Neural progenitor cell (in vitro differentiated cells): ENCODE results near the gene SCT. TPM values are rescaled to one million over a fixed set of nuclear protein-coding genes. Genes with fewer than 3 reads are reported as not detected.

ENCODE experiments used
- DNase-seq: peaks from one replicate; pipeline ENCODE4 v3.0.0-alpha.2; 2016; ENCODE audit warnings: low spot score
- H2AFZ ChIP-seq: fragments of 200-600 bp; sonication (generic); replicated peaks from 2 replicates; pipeline ENCODE4 v1.6.1; 2016; ENCODE audit warnings: antibody characterized with exemption
- H3F3A ChIP-seq: fragments of 200-600 bp; sonication (generic); 2 replicates; pipeline ENCODE4 v1.6.1; 2016; ENCODE audit warnings: antibody characterized with exemption, low read depth
- H3K27ac ChIP-seq: fragments of 200-600 bp; sonication (generic); 2 replicates; pipeline ENCODE4 v1.5.1; 2016; ENCODE audit warnings: mild to moderate bottlenecking
- H3K27me3 ChIP-seq: fragments of 200-600 bp; sonication (generic); 2 replicates; pipeline ENCODE4 v1.6.1; 2016; ENCODE audit warnings: mild to moderate bottlenecking, moderate library complexity
- H3K36me3 ChIP-seq: fragments of 200-600 bp; sonication (generic); 2 replicates; pipeline ENCODE4 v1.5.1; 2016
- H3K4me1 ChIP-seq: fragments of 200-600 bp; sonication (generic); 2 replicates; pipeline ENCODE4 v1.6.1; 2016; ENCODE audit warnings: mixed run types
- H3K4me2 ChIP-seq: fragments of 200-600 bp; sonication (generic); 2 replicates; pipeline ENCODE4 v1.6.1; 2016
- H3K4me3 ChIP-seq: fragments of 200-600 bp; sonication (generic); 2 replicates; pipeline ENCODE4 v1.5.1; 2016
- H3K79me2 ChIP-seq: fragments of 200-600 bp; sonication (generic); 2 replicates; pipeline ENCODE4 v1.6.1; 2016; ENCODE audit warnings: low read depth
- H3K9ac ChIP-seq: fragments of 200-600 bp; sonication (generic); 2 replicates; pipeline ENCODE4 v1.6.1; 2016
- H3K9me3 ChIP-seq: fragments of 200-600 bp; sonication (generic); 2 replicates; pipeline ENCODE4 v1.5.1; 2016; ENCODE audit warnings: low read depth
- H4K20me1 ChIP-seq: fragments of 200-600 bp; sonication (generic); 2 replicates; pipeline ENCODE4 v1.6.1; 2016; ENCODE audit warnings: low read depth
- H3K27ac Mint-ChIP-seq: 3 replicates; pipeline ENCODE4 v1.8.0; 2021; ENCODE audit warnings: mixed read lengths
- H3K27me3 Mint-ChIP-seq: 2 replicates; pipeline ENCODE4 v1.8.0; 2022; ENCODE audit warnings: low read depth, mild to moderate bottlenecking, inconsistent platforms, moderate library complexity, mixed read lengths; ENCODE audit not compliant: insufficient read depth
- H3K36me3 Mint-ChIP-seq: 3 replicates; pipeline ENCODE4 v1.8.0; 2021; ENCODE audit warnings: mixed read lengths
- H3K4me1 Mint-ChIP-seq: 3 replicates; pipeline ENCODE4 v1.8.0; 2021; ENCODE audit warnings: mixed read lengths
- H3K4me3 Mint-ChIP-seq: 3 replicates; pipeline ENCODE4 v1.8.0; 2021; ENCODE audit warnings: mild to moderate bottlenecking, moderate library complexity, mixed read lengths
- H3K9me3 Mint-ChIP-seq: 3 replicates; pipeline ENCODE4 v1.8.0; 2020; ENCODE audit warnings: mixed read lengths
- EZH2 ChIP-seq: fragments of 200-600 bp; sonication (generic); IDR thresholded peaks from 2 replicates; pipeline ENCODE4 v1.6.1; 2017; ENCODE audit warnings: antibody characterized with exemption, mild to moderate bottlenecking, moderate library complexity
- EZH2phosphoT487 ChIP-seq: fragments of 200-600 bp; sonication (generic); IDR thresholded peaks from 2 replicates; pipeline ENCODE4 v1.6.1; 2017; ENCODE audit warnings: antibody characterized with exemption
- total RNA-seq: library from RNA; depleted of rRNA; stranded (reverse); fragments of >200 nt; gene quantifications from 2 replicates; pipeline ENCODE4 v1.2.3, GENCODE V29; 2015; ENCODE audit warnings: low replicate concordance
- TF ChIP-seq, protein P1 (sequence below): fragments of 200-600 bp; sonication (generic); IDR thresholded peaks from 2 replicates; pipeline ENCODE4 v1.5.1; 2017; ENCODE audit warnings: antibody characterized with exemption, mild to moderate bottlenecking

The SCT gene, protein sequence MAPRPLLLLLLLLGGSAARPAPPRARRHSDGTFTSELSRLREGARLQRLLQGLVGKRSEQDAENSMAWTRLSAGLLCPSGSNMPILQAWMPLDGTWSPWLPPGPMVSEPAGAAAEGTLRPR
- total RNA-seq, result not detected in 2 replicates

DNA sequence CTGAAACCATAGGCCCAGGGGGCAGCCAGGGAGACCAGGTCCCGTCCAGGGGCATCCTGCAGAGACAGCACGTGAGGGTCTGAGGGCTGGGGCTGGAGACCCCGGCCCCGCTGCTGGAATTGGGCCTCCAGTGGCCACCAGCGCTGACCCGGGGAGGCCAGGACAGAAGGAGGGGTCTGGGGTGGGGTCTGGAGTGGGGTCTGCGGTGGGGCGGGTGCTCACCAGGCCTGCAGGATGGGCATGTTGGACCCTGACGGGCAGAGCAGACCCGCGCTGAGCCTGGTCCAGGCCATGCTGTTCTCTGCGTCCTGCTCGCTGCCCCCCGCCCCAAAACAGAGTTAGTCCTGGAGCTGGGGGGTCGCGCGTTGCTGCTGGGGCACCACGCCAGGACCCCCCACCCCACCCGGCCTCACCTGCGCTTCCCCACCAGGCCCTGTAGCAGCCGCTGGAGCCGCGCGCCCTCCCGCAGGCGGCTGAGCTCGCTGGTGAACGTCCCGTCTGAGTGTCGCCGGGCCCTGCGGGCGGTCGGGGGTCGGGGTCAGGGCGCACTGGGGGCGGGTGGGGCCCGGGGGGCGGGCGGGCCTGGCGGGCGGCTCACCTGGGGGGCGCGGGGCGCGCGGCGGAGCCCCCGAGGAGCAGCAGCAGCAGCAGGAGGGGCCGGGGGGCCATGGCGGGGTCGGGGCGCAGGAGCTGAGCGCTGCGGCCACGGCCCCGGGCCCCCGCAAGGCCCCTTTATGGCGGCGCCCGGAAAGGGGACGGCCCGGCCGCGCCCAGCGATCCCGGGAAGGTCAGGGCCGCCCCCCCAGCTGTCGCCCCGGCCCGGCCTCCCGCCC is at the start of gene SCT:
Gene SCT, minus strand, starts transcription at position 707 of the 833 bp plus-strand sequence. Its CDS starts 38 bp downstream, at position 669.
- Histone ChIP-seq H3K27ac (no peak within 1 kb of the TSS), H2AFZ (no peak within 1 kb of the TSS), H3K36me3 (no peaks in the 10 kb centered on the region), H3K9ac (no peak within 1 kb of the TSS), H3F3A (peaks cover 6% of the 10 kb centered on the region), H3K4me3 (no peak within 1 kb of the TSS), H4K20me1 (peaks cover 14% of the 10 kb centered on the region), H3K79me2 (no peaks in the 10 kb centered on the region), H3K4me1 (no peaks in the 10 kb centered on the region), H3K27me3 (peaks cover 30% of the 10 kb centered on the region), H3K9me3 (no peaks in the 10 kb centered on the region), H3K4me2 (peak within 1 kb of the TSS; percentile 60)
- Mint-ChIP-seq H3K4me3 (no peak within 1 kb of the TSS), H3K4me1 (peaks cover 12% of the 10 kb centered on the region), H3K27ac (no peak within 1 kb of the TSS), H3K9me3 (peaks cover 11% of the 10 kb centered on the region), H3K36me3 (peaks cover 10% of the 10 kb centered on the region), H3K27me3 (peaks cover 9% of the 10 kb centered on the region)
- DNase-seq, result peak; percentile 36
- TF ChIP-seq EZH2phosphoT487, result no peak
- TF ChIP-seq, protein P1, sequence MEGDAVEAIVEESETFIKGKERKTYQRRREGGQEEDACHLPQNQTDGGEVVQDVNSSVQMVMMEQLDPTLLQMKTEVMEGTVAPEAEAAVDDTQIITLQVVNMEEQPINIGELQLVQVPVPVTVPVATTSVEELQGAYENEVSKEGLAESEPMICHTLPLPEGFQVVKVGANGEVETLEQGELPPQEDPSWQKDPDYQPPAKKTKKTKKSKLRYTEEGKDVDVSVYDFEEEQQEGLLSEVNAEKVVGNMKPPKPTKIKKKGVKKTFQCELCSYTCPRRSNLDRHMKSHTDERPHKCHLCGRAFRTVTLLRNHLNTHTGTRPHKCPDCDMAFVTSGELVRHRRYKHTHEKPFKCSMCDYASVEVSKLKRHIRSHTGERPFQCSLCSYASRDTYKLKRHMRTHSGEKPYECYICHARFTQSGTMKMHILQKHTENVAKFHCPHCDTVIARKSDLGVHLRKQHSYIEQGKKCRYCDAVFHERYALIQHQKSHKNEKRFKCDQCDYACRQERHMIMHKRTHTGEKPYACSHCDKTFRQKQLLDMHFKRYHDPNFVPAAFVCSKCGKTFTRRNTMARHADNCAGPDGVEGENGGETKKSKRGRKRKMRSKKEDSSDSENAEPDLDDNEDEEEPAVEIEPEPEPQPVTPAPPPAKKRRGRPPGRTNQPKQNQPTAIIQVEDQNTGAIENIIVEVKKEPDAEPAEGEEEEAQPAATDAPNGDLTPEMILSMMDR, result no peak
- TF ChIP-seq EZH2, result peak; percentile 48

DNA sequence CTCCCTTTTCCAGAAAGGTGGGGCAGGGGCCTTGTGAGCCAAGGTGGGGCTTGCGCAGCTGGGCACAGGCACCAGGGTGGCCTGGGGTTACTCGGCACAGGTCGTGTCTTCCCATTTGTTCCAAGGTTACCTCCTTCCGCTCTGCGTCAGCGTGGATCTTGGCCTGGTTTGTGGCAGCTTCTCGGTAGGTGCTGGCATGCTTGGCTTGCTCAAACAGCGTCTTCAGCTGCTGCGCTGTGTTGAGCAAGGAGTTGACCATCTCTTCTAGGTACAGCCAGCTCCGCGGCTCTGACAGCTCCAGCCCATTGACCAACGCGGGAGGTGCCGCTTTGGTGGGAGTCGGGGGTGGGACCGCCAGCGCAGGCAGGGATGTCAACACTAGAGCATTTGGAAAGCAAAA is 47.4 kb upstream of the SCT start:
- no peaks in the 10 kb centered on the region for H3K27me3 Mint-ChIP-seq
- Histone ChIP-seq H4K20me1 (no peaks in the 10 kb centered on the region), H3F3A (no peaks in the 10 kb centered on the region), H3K9ac (no peak overlapping the region), H3K9me3 (no peaks in the 10 kb centered on the region), H3K27ac (no peak overlapping the region), H3K4me3 (no peak overlapping the region), H3K36me3 (no peaks in the 10 kb centered on the region), H3K4me2 (no peak overlapping the region), H3K4me1 (no peaks in the 10 kb centered on the region), H3K27me3 (no peaks in the 10 kb centered on the region), H2AFZ (no peak overlapping the region), H3K79me2 (no peaks in the 10 kb centered on the region)
- no peaks in the 10 kb centered on the region for H3K4me1 Mint-ChIP-seq
- H3K9me3 Mint-ChIP-seq, result no peaks in the 10 kb centered on the region
- DNase-seq, result no peak
- H3K4me3 Mint-ChIP-seq, result no peak overlapping the region
- TF ChIP-seq EZH2, result no peak
- peaks cover 26% of the 10 kb centered on the region for H3K36me3 Mint-ChIP-seq
- H3K27ac Mint-ChIP-seq, result no peak overlapping the region

DNA sequence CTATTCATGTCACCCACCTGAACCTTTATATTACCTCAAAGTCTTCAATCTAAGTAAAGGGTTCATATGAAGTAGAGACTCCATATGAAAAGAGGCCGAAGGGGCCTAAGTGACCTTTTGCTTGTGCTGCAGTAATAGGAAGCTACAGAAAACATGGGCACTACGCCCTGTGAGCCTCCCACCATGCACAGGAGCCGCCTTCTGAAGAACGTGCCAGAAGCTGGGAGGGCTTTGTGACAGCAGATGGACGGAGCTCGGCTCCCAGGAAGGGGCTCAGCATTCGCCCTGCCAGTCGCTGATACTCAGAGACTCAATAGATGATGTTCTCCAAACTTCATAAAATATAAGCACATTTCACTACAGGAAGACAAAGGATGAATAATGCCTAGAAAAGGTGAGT is 46.9 kb upstream of the SCT start:
- H3K4me2 ChIP-seq, result no peak overlapping the region
- peaks cover 26% of the 10 kb centered on the region for H3K36me3 Mint-ChIP-seq
- no peak overlapping the region for H3K4me3 Mint-ChIP-seq

More for the DNA sequence above, 46.9 kb upstream of the SCT start:
- Mint-ChIP-seq H3K27me3 (no peaks in the 10 kb centered on the region), H3K4me1 (no peaks in the 10 kb centered on the region), H3K9me3 (no peaks in the 10 kb centered on the region), H3K27ac (no peak overlapping the region)
- no peak overlapping the region for H3K27ac ChIP-seq
- H3K9me3 ChIP-seq, result no peaks in the 10 kb centered on the region
- no peak for TF ChIP-seq EZH2phosphoT487
- TF ChIP-seq, protein P1, result no peak
- no peak for TF ChIP-seq EZH2
- H4K20me1 ChIP-seq, result no peaks in the 10 kb centered on the region
- H3K36me3 ChIP-seq, result no peaks in the 10 kb centered on the region
- H3K4me1 ChIP-seq, result no peaks in the 10 kb centered on the region
- H3F3A ChIP-seq, result no peaks in the 10 kb centered on the region
- no peak overlapping the region for H2AFZ ChIP-seq
- no peak for DNase-seq
- no peaks in the 10 kb centered on the region for H3K79me2 ChIP-seq
- no peak overlapping the region for H3K4me3 ChIP-seq
- H3K9ac ChIP-seq, result no peak overlapping the region
- no peaks in the 10 kb centered on the region for H3K27me3 ChIP-seq
